Common myeloid progenitor, CD34-positive (primary cell): ENCODE measurements around the gene KEAP1.

Experiments
- CTCF ChIA-PET: fragments of 350-600 bp; sonication (Branson Sonifier 250); formaldehyde crosslinking; loops from one replicate; lab custom pipeline; 2021; ENCODE audit warnings: antibody characterized with exemption; lab: Charles Lee
- POLR2A ChIA-PET: fragments of 350-600 bp; sonication (Branson Sonifier 250); formaldehyde crosslinking; loops from one replicate; lab custom pipeline; 2021; ENCODE audit warnings: antibody characterized with exemption; lab: Charles Lee
- DNase-seq, 3 donors: peaks; one replicate each; pipeline versions ENCODE4 v3.0.0 to v3.0.0-alpha.2; 2013
- H3K27ac ChIP-seq, 2 experiments: 1 replicate in 1 of 2; 2 replicates in 1 of 2; pipeline ENCODE4 v1.7.0; 2013; ENCODE audit warnings: inconsistent platforms in 2 of 2, low read length in 2 of 2, mild to moderate bottlenecking in 2 of 2, low read depth in 1 of 2, moderate library complexity in 1 of 2; ENCODE audit not compliant: severe bottlenecking in 2 of 2, insufficient read depth in 1 of 2, poor library complexity in 1 of 2
- H3K27me3 ChIP-seq, 5 experiments: replicated peaks in 2 of 5; 1 replicate in 3 of 5; 2 replicates in 2 of 5; pipeline versions ENCODE4 v1.6.1 to v1.7.0; 2013; ENCODE audit warnings: low read length in 4 of 5, mild to moderate bottlenecking in 2 of 5, moderate library complexity in 2 of 5, inconsistent platforms in 1 of 5; ENCODE audit not compliant: insufficient read depth in 5 of 5, control insufficient read depth in 4 of 5
- H3K36me3 ChIP-seq, 4 experiments: 1 replicate in 2 of 4; 2 replicates in 2 of 4; pipeline versions ENCODE4 v1.6.1 to v1.7.0; 2013; ENCODE audit warnings: low read length in 3 of 4, control low read depth in 1 of 4, mild to moderate bottlenecking in 1 of 4; ENCODE audit not compliant: control insufficient read depth in 4 of 4, insufficient read depth in 4 of 4
- H3K4me1 ChIP-seq, 4 experiments: 1 replicate in 3 of 4; 2 replicates in 1 of 4; pipeline versions ENCODE4 v1.6.1 to v1.7.1; 2013; ENCODE audit warnings: low read length in 3 of 4, mild to moderate bottlenecking in 3 of 4, control low read depth in 1 of 4, inconsistent platforms in 1 of 4, moderate library complexity in 1 of 4; ENCODE audit not compliant: control insufficient read depth in 4 of 4, insufficient read depth in 4 of 4; ENCODE audit errors: control extremely low read depth in 1 of 4
- H3K4me3 ChIP-seq, 7 experiments: 1 replicate in 4 of 7; 2 replicates in 3 of 7; pipeline versions ENCODE4 v1.5.1 to v1.7.0; 2013; ENCODE audit warnings: mild to moderate bottlenecking in 7 of 7, low read length in 6 of 7, moderate library complexity in 6 of 7, inconsistent platforms in 2 of 7, low read depth in 2 of 7, control low read depth in 1 of 7; ENCODE audit not compliant: insufficient read depth in 4 of 7, control insufficient read depth in 1 of 7; ENCODE audit errors: extremely low read depth in 1 of 7
- H3K9me3 ChIP-seq, 5 experiments: 1 replicate in 4 of 5; 2 replicates in 1 of 5; pipeline versions ENCODE4 v1.6.1 to v1.7.1; 2013; ENCODE audit warnings: low read length in 4 of 5, mild to moderate bottlenecking in 2 of 5, inconsistent platforms in 1 of 5, low read depth in 1 of 5, moderate library complexity in 1 of 5; ENCODE audit not compliant: control insufficient read depth in 4 of 5, insufficient read depth in 2 of 5; ENCODE audit errors: control extremely low read depth in 1 of 5
- WGBS: methylation state at CpG from one replicate; pipeline ENCODE4 v1.1.5; 2013; ENCODE audit not compliant: insufficient coverage; 5-methylcytosine and 5-hydroxymethylcytosine counted together

The KEAP1 gene

GRCh38 chr19:10449037-10449436, 54.1 kb downstream of the KEAP1 start:
- Histone ChIP-seq H3K27me3 (peaks cover 0 to 6% (median 4%) of the 10 kb centered on the region in 5 experiments), H3K4me3 (no peak overlapping the region), H3K9me3 (no peaks in the 10 kb centered on the region), H3K27ac (no peak overlapping the region), H3K4me1 (peaks cover 0 to 7% (median 0%) of the 10 kb centered on the region in 4 experiments), H3K36me3 (no peaks in the 10 kb centered on the region)
- POLR2A ChIA-PET = no interaction called here
- CTCF ChIA-PET = no interaction called here
- DNase-seq = no peak
- WGBS = 96% methylated on average over 7 of the region's 7 CpGs

- Histone ChIP-seq H3K4me3 (no peak overlapping the region), H3K36me3 (no peaks in the 10 kb centered on the region), H3K27me3 (no peaks in the 10 kb centered on the region), H3K27ac (no peak overlapping the region), H3K4me1 (no peaks in the 10 kb centered on the region), H3K9me3 (no peaks in the 10 kb centered on the region)
- ChIA-PET POLR2A (no interaction called here), CTCF (interaction anchor here (1.1 to 1.4 kb wide), 2 partner anchors 13 to 40 kb away, joined by 3 read pairs; no protein-coding TSS in a partner anchor)
- no peak for DNase-seq
- no CpG with 5 or more reads among the region's 3 CpGs for WGBS
Observed at GRCh38 chr19:10442698-10443097, 60.5 kb downstream of the KEAP1 start.

GRCh38 chr19:10439588-10439987, 63.6 kb downstream of the KEAP1 start:
- DNase-seq = no peak
- ChIA-PET POLR2A (no interaction called here), CTCF (interaction anchor here (1.1 to 1.4 kb wide), 2 partner anchors 16 to 33 kb away, joined by 4 to 5 read pairs; no protein-coding TSS in a partner anchor)
- no peaks in the 10 kb centered on the region for H3K4me1 ChIP-seq
- no peak overlapping the region for H3K27ac ChIP-seq
- no peaks in the 10 kb centered on the region for H3K9me3 ChIP-seq
- no peak overlapping the region for H3K4me3 ChIP-seq
- H3K36me3 ChIP-seq = no peaks in the 10 kb centered on the region
- H3K27me3 ChIP-seq = no peaks in the 10 kb centered on the region
- WGBS = 88% methylated on average over 3 of the region's 5 CpGs
